Esophagus muscularis mucosa (tissue), 4 donors: ENCODE results near the gene DENND10. TPM values are rescaled to one million over a fixed set of nuclear protein-coding genes. Genes with fewer than 3 reads are reported as not detected.
"Not testable (repeated sequence)": the region's sequence is repeated elsewhere in the genome, so short reads cannot be mapped to it uniquely, and the experiment has no call there.

Source experiments
- DNase-seq: peaks from one replicate; pipeline ENCODE4 v3.0.0-alpha.2; 2017; ENCODE audit errors: extremely low spot score
- H3K27ac ChIP-seq, 4 donors: fragments of 200-600 bp; sonication (generic); replicated peaks in 1 of 4; 1 replicate in 3 of 4; 2 replicates in 1 of 4; pipeline ENCODE4 v1.5.1; 2016 to 2019; ENCODE audit warnings: mild to moderate bottlenecking in 1 of 4
- H3K27me3 ChIP-seq, 4 donors: fragments of 200-600 bp; sonication (generic); one replicate each; pipeline versions ENCODE4 v1.5.1 to v1.6.0; 2016 to 2019
- H3K36me3 ChIP-seq, 4 donors: fragments of 200-600 bp; sonication (generic); one replicate each; pipeline ENCODE4 v1.5.1; 2016 to 2019
- H3K4me1 ChIP-seq, 4 donors: fragments of 200-600 bp; sonication (generic); one replicate each; pipeline ENCODE4 v1.5.1; 2016 to 2019
- H3K4me3 ChIP-seq, 4 donors: fragments of 200-600 bp; sonication (generic); 1 replicate in 2 of 4; 2 replicates in 2 of 4; pipeline ENCODE4 v1.5.1; 2016 to 2019; ENCODE audit warnings: mild to moderate bottlenecking in 4 of 4, moderate library complexity in 1 of 4
- H3K9me3 ChIP-seq, 4 donors: fragments of 200-600 bp; sonication (generic); 1 replicate in 3 of 4; 2 replicates in 1 of 4; pipeline ENCODE4 v1.5.1; 2016 to 2019
- EP300 ChIP-seq: sonication (generic); formaldehyde crosslinking; IDR thresholded peaks from one replicate; pipeline ENCODE4 v1.6.1; 2017; ENCODE audit warnings: antibody characterized with exemption
- POLR2A ChIP-seq: fragments of 450-650 bp; IDR thresholded peaks from one replicate; pipeline ENCODE4 v1.6.1; 2017; ENCODE audit warnings: antibody characterized with exemption, moderate library complexity, mild to moderate bottlenecking, low read depth
- POLR2AphosphoS5 ChIP-seq, 2 donors: sonication (generic); formaldehyde crosslinking; IDR thresholded peaks; one replicate each; pipeline ENCODE4 v1.6.1; 2017; ENCODE audit warnings: antibody characterized with exemption in 2 of 2
- WGBS: methylation state at CpG from one replicate; pipeline ENCODE4 v1.1.5; 2018; 5-methylcytosine and 5-hydroxymethylcytosine counted together
- intact Hi-C: fragments of 100-400 bp; cut with DNase I; formaldehyde crosslinking; loops from one replicate; pipeline ENCODE4 v1.15.1; 2023
- small RNA-seq, 3 donors: library from RNA; depleted of rRNA; stranded (forward); fragments of <200 nt; gene quantifications; one replicate each; pipeline ENCODE3, GENCODE V24; 2016
- total RNA-seq, 4 donors: library from RNA; depleted of rRNA; stranded (reverse); fragments of >200 nt; gene quantifications; one replicate each; pipeline versions ENCODE4 v1.1.0 to v1.2.1, GENCODE V29; 2016
- TF ChIP-seq, protein P1 (sequence below), 3 experiments: fragments of 200-600 bp in 2 of 3; fragments of 450-650 bp in 1 of 3; sonication (generic) in 2 of 3; IDR thresholded peaks; one replicate each; pipeline ENCODE4 v1.5.1; 2017 to 2019; ENCODE audit warnings: antibody characterized with exemption in 3 of 3, mild to moderate bottlenecking in 2 of 3, moderate library complexity in 1 of 3

The DENND10 gene
- total RNA-seq, 4 donors from 2014 or later = 19.1 to 23.7 (median 22.3) TPM

DNA sequence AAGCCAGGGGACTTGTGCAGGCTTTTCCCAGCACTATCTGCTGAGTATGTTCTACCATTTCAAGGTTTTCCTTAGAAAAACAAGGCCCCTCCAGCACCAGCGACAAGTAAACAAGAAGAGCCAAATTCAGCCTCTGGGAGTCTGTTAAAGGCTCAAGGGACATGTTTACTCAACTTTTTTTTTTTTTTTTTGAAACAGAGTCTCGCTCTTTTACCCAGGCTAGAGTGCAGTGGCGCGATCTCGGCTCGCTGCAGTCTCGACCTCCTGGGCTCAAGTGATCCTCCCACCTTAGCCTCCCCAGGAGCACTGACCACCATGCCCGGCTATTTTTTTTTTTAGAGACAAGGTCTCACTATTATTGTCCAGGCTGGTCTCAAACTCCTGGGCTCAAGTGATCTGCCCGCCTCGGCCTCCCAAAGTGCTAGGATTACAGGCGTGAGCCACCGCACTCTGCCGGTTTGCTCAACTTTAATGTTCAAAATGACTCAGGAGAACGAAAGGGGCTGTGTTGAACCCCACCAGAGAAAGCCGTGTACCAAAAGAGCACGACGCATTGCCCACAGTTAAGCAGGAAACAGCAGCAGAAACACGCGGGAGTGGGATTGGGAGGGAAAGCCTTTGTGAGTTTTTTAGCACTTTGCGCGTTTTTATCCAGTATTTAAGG lies 73.9 kb downstream of the DENND10 start:
- no peaks in the 10 kb centered on the region for H3K27me3 ChIP-seq
- peak overlapping the region; percentile 93 to 95 (median 94) for H3K27ac ChIP-seq
- WGBS = 28% methylated on average over 21 of the region's 21 CpGs

DNA sequence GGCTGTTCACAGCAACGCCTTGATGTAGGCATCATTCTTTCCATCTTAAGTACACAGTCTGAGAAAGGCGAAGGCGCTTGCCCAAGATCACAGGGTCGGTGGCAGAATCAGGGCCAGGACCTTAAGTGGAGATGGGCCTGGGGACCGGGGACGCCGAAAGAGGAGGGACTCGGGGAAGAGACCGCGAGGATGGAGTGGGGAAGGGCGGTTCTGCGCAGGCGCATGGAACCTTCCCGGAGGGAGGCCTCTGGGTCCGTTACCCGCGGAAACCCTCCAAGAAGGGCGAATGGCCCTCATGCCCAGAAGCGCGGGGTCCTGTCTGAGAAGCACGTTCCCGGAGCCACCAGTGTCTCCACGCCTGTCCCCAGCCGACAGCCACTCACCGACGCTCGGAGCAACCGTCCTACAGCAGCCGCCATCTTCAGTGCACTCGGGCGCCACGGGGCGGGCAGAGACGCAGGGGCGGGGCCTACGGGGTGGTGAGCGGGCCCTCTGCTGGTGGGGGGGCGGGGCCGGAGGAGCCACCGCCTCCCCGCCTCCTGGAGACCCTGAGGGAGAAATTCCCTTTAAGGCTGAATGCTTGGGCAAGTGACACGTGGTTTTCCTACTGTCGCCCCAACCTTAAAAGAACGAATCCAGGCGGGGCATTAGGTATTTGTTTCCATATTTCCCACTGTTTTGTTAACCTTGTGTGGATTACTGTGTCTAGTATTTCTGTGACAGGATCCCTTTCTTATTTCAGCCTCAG lies 74.6 kb downstream of the DENND10 start, which contains the start of gene PRDX3:
Gene PRDX3 (minus strand): TSS at position 441 of the 748 bp plus-strand sequence. CDS start 22 bp downstream, at position 419.
- 0% methylated on average over 24 of the region's 45 CpGs for WGBS
- H3K4me1 ChIP-seq = peaks cover 25 to 49% (median 41%) of the 10 kb centered on the region in 4 donors
- H3K9me3 ChIP-seq = no peaks in the 10 kb centered on the region
- H3K27ac ChIP-seq = peak within 1 kb of the TSS; percentile 93 to 95 (median 94)
- TF ChIP-seq POLR2AphosphoS5 (IDR thresholded peaks at IDR 0.05) (peak; percentile 77 to 97), EP300 (no peak), POLR2A (peak; percentile 77)
- TF ChIP-seq, protein P1, sequence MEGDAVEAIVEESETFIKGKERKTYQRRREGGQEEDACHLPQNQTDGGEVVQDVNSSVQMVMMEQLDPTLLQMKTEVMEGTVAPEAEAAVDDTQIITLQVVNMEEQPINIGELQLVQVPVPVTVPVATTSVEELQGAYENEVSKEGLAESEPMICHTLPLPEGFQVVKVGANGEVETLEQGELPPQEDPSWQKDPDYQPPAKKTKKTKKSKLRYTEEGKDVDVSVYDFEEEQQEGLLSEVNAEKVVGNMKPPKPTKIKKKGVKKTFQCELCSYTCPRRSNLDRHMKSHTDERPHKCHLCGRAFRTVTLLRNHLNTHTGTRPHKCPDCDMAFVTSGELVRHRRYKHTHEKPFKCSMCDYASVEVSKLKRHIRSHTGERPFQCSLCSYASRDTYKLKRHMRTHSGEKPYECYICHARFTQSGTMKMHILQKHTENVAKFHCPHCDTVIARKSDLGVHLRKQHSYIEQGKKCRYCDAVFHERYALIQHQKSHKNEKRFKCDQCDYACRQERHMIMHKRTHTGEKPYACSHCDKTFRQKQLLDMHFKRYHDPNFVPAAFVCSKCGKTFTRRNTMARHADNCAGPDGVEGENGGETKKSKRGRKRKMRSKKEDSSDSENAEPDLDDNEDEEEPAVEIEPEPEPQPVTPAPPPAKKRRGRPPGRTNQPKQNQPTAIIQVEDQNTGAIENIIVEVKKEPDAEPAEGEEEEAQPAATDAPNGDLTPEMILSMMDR (IDR thresholded peaks at IDR 0.05) = peak; percentile 8 to 31 (median 16)
- intact Hi-C loops = no loop called here
- peak within 1 kb of the TSS; percentile 74 to 85 (median 80) for H3K4me3 ChIP-seq
- peaks cover 2 to 32% (median 21%) of the 10 kb centered on the region in 4 donors for H3K36me3 ChIP-seq
- H3K27me3 ChIP-seq = no peaks in the 10 kb centered on the region
- DNase-seq = peak; percentile 97

More for the DNA sequence above, 73.9 kb downstream of the DENND10 start:
- intact Hi-C loops = no loop called here
- peaks cover 6 to 39% (median 27%) of the 10 kb centered on the region in 4 donors for H3K36me3 ChIP-seq
- no peak for DNase-seq
- H3K4me1 ChIP-seq = peaks cover 25 to 55% (median 44%) of the 10 kb centered on the region in 4 donors
- H3K9me3 ChIP-seq = no peaks in the 10 kb centered on the region
- peak overlapping the region; percentile 74 to 85 (median 80) for H3K4me3 ChIP-seq
- no peak for TF ChIP-seq POLR2AphosphoS5 (IDR thresholded peaks at IDR 0.05)
- no peak for TF ChIP-seq EP300
- TF ChIP-seq, protein P1 (IDR thresholded peaks at IDR 0.05) = no peak
- no peak for TF ChIP-seq POLR2A

DNA sequence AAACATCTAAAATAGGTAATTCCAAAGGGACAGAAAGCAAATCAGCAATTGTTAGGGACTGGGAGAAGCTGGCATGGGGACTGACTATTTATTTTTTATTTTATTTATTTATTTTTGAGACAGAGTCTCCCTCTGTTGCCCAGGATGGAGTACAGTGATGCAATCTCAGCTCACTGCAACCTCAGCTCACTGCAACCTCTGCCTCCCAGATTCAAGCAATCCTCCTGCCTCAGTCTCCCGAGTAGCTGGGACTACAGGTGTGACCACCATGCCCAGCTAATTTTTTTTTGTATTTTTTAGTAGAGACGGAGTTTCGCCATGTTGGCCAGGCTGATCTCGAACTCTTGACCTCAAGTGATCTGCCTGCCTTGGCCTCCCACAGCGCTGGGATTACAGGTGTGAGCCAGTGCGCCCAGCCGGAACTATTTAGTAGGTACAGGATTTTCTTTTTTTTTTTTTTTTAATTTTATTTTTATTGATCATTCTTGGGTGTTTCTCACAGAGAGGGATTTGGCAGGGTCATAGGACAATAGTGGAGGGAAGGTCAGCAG lies 77.0 kb downstream of the DENND10 start:
- H3K9me3 ChIP-seq, H3K4me3 ChIP-seq, H3K27ac ChIP-seq, DNase-seq, H3K27me3 ChIP-seq, intact Hi-C loops: not testable (repeated sequence)
- 97% methylated on average over 7 of the region's 7 CpGs for WGBS
- H3K4me1 ChIP-seq = peaks cover 21 to 30% (median 29%) of the 10 kb centered on the region in 4 donors
- H3K36me3 ChIP-seq = peaks cover 0 to 10% (median 9%) of the 10 kb centered on the region in 4 donors

DNA sequence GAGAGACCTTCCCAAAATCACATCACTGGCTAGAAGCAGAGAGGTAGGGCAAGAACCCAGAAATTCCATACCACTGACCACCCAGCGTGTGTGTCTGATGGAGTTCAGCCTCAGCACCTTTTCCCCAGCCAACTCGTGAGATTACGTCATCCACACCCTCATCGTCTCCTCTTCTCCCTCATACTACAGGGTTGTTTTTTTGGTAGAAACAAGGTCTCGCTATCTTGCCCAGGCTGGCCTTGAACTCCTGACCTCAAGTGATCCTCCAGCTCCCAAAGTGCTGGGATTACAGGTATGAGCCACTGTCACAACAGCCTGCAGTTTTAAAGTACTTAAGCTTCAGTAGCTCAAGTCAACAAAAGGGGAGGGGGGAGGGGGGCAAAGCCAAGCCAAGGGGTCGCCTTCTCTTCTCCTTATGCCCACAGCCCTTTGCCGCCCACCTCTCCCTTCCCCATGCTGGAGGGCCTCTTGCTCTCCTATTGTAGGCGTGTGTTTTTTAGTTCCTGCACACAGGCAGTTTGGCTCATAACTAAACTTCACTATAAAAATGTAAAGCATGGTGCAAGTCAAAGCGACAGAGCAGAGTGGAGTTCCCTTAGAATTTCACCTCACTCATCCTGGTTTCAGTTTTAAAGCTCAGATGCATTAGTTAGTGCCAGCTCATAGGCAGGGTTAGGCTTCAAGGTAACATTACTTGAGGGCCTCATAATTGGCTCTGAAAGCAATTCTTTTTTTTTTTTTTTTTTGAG lies 79.9 kb downstream of the DENND10 start:
- no peaks in the 10 kb centered on the region for H3K36me3 ChIP-seq
- 72% methylated on average over 9 of the region's 9 CpGs for WGBS
- H3K9me3 ChIP-seq = no peaks in the 10 kb centered on the region
- TF ChIP-seq POLR2AphosphoS5 (IDR thresholded peaks at IDR 0.05) (no peak), EP300 (no peak), POLR2A (no peak)
- TF ChIP-seq, protein P1 (IDR thresholded peaks at IDR 0.05) = no peak
- no peak overlapping the region for H3K4me3 ChIP-seq
- no peak for DNase-seq
- H3K27ac ChIP-seq = no peak overlapping the region
- peaks cover 6 to 8% (median 6%) of the 10 kb centered on the region in 4 donors for H3K4me1 ChIP-seq
- H3K27me3 ChIP-seq = no peaks in the 10 kb centered on the region
- intact Hi-C loops = no loop called here

Small RNA genes within 50 kb of the gene (small RNA-seq; reads per million reads assigned to genes)
- 0 reads per million in 3 donors for gene AL355598.1
- gene RF00413 = 0 reads per million in 3 donors
- gene SNORA19 = 0 to 0.34 (median 0) reads per million in 3 donors

Other genes with a start within 250 kb of the DENND10 start
- gene NANOS1, start 74.4 kb upstream of the DENND10 start, total RNA-seq = 10 to 100 TPM in 3 of 4 donors, 1 to 10 TPM in 1; 8.0 to 24.4 (median 14.6) TPM
- 100 to 1,000 TPM; 118 to 147 (median 128) TPM for gene EIF3A, start 23.3 kb upstream of the DENND10 start, total RNA-seq
- gene SFXN4, start 61.6 kb downstream of the DENND10 start, total RNA-seq = 10 to 100 TPM; 14.1 to 39.9 (median 17.8) TPM
- 100 to 1,000 TPM; 128 to 195 (median 171) TPM for gene PRDX3, start 74.7 kb downstream of the DENND10 start, total RNA-seq
- 10 to 100 TPM; 39.6 to 64.4 (median 50.7) TPM for gene GRK5, start 103.5 kb downstream of the DENND10 start, total RNA-seq